ENCODE measurements around the gene FAM3A.

Gene FAM3A

GRCh38 chrX:154458954-154459778 is 56.9 kb downstream of the FAM3A start:
- DNase-seq, result peak; percentile 47

GRCh38 chrX:154458116-154458953 is 57.7 kb downstream of the FAM3A start, which contains the start of gene PLXNA3:
Gene PLXNA3, plus strand, starts transcription at chrX:154458281. Its CDS starts 1,903 bp downstream, at chrX:154460184.
- no peak for DNase-seq

GRCh38 chrX:154457491-154458115 is 58.4 kb downstream of the FAM3A start:
- no peak for DNase-seq

Data from NCI-H1694 (cell line).